ENCODE results near the gene MAP3K13.

MAP3K13 gene, protein sequence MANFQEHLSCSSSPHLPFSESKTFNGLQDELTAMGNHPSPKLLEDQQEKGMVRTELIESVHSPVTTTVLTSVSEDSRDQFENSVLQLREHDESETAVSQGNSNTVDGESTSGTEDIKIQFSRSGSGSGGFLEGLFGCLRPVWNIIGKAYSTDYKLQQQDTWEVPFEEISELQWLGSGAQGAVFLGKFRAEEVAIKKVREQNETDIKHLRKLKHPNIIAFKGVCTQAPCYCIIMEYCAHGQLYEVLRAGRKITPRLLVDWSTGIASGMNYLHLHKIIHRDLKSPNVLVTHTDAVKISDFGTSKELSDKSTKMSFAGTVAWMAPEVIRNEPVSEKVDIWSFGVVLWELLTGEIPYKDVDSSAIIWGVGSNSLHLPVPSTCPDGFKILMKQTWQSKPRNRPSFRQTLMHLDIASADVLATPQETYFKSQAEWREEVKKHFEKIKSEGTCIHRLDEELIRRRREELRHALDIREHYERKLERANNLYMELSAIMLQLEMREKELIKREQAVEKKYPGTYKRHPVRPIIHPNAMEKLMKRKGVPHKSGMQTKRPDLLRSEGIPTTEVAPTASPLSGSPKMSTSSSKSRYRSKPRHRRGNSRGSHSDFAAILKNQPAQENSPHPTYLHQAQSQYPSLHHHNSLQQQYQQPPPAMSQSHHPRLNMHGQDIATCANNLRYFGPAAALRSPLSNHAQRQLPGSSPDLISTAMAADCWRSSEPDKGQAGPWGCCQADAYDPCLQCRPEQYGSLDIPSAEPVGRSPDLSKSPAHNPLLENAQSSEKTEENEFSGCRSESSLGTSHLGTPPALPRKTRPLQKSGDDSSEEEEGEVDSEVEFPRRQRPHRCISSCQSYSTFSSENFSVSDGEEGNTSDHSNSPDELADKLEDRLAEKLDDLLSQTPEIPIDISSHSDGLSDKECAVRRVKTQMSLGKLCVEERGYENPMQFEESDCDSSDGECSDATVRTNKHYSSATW

DNA sequence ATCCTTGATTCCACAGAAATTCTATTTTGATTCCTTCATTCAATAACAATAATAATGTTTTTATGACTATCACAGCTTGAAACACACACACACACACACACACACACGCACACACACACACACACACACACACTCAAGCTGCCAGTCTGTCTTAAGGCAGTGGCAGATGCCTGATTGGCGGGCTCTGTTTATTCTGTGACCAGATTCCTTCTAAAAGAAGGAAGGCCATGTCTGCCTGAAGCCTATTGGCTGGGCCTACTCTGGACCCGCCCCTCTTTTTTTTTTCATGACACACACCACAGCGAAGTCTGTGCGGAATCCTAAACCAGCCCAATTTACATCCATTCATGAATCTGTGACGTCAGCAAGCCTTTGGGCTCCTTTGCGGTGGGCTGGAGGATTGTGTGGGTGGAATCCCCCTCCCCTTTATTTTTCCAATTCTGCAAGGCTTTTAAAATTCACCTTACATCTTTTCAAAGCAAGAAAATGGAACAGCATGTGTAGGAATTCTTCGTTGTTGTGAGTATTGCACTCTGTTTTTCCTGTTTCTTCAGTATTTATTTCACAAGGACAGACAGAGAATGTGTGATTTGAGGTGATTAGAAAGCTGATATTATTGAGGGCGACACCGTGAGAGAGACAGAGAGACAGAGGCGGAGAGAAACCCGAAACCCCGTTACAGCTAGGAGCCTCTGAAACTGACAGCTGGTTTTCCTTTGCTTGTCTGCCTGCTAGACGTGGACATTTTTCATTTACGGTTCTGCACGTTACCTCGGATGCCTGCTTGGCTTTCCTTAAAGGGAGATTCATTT lies at the start of gene MAP3K13:
MAP3K13 (plus strand) TSS at position 287 of the 812 bp plus-strand sequence. CDS start 65,446 bp downstream, outside the sequence.
- no peak for DNase-seq (ENCODE audit: extremely low read depth in 1 of 2, low read depth in 1 of 2)

DNA sequence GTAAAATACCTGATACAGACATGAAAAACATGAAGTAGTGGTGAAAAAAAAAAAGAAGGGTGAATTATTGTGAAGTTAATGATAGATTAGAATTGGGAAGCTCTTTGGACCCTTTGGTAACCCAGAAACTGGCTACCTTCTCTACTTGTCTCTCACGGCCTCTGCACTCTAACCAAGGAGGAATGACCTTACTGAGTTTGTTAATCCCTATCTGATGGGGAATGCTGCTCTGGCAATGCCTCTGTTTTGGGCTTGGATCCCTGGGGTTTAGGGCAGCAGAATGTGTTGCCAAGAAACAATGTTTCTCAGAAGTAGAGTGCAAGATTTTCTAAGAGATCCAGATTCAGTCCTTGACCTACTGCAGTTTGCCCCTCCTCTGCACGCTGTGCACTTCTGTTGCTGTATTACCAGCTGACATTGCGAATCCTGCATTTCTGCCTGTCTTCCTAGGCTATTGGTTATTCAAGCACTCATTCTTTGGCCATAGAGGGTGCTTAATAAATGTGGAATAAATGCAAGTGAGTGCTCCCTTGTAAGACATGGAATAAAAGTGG lies 49.2 kb upstream of the MAP3K13 start:
- DNase-seq (ENCODE audit: extremely low read depth in 1 of 2, low read depth in 1 of 2), result no peak

DNA sequence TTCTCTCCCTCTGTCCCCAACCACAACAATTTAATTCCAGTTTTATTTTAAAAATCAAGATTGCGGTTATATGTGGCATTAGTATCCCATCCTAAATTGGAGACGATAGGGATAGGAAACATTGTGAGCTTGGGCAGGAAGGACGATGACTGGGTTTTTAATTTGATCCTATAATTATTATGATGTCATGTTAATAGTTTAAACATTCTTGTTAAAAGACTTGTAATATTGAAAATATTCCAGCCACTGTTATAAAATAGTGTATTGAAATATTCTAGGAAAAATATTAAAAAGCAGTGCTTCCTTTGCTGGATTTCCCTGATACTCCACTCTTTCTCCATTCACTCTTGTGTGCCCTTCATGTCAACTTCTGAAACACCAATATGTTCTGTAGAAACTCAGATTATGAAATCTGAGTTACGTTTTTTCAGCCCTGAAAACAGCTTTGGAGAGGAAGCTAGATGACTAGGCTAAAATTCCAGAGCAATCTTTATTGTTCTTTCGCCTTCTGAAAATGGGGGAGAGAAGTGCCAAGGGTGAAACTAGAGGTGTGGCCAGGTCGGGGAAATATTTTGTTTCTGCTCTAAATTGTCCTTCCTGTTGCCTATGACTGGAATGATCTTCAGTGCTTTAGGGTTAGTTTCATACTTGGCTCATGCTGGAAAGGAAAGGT lies 46.1 kb upstream of the MAP3K13 start:
- no peak for DNase-seq (ENCODE audit: extremely low read depth in 1 of 2, low read depth in 1 of 2)

DNA sequence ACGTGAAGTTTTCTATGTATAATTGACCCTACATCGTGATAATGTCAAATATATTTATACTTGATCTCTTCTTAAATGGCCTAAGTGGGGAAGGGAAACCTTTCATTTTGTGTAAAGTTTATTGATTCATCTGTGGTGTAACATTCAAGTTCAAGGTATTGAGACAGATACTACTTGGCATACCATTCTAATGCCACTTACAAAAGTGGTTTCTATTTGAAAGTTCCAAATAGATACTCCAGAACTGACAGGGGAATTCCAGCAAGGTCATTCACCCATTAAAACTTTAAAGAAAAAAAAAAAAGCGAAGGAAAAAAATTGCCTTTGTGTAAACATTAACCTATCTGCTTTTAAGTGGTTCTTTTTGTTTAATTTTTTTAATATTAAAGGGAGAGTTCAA lies 45.3 kb upstream of the MAP3K13 start:
- no peak for DNase-seq (ENCODE audit: extremely low read depth in 1 of 2, low read depth in 1 of 2)

DNA sequence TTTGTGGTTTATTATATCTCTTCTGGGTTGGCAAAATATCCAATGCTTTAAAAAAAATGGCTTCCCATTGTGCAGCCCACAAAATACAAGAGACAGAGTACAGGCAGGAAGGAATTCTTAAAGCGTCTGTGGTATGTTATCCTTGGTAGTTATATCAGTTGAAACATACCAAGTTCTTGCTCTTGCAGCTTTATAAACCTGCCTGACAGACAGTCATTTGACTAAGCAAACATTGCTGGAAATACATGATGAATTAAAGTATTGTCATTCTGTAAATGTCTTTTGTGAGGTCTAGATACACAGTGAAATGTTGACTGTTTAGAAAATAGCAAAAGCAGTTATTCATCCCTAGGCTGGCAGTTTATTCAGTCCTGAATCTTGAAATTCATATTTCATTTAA lies 44.8 kb upstream of the MAP3K13 start:
- DNase-seq (ENCODE audit: extremely low read depth in 1 of 2, low read depth in 1 of 2), result no peak

DNA sequence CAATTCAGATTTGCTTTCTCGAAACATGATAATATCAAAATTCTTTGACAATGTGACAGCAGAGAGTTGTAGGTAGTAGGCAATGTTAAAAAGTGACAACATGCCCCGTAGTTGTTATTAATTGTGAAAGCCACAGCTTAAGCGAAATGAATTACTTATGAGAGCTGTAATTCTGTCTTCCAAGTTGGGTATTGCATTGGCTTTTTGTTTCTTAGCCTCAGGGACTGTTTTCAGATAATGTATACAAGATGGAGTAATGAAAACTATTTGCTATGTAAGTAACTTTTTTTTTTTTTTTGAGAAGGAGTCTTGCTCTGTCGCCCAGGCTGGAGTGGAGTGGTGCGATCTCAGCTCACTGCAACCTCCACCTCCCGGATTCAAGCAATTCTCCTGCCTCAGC lies 43.1 kb upstream of the MAP3K13 start:
- no peak for DNase-seq (ENCODE audit: extremely low read depth in 1 of 2, low read depth in 1 of 2)

DNA sequence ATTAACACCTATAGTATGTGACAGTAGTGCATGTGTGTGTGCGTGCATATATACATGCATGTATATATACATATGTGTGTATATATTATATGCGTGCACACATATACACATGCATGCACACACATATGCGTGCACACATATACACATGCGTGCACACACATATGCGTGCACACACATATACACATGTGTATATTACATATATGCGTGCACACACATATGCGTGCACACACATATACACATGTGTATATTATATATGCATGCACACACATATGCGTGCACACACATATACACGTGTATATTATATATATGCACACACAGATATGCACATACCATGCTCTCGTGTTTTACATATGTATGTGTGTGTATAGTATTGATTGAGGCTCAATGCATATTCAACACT lies 42.0 kb upstream of the MAP3K13 start:
- no peak for DNase-seq (ENCODE audit: extremely low read depth in 1 of 2, low read depth in 1 of 2)

DNA sequence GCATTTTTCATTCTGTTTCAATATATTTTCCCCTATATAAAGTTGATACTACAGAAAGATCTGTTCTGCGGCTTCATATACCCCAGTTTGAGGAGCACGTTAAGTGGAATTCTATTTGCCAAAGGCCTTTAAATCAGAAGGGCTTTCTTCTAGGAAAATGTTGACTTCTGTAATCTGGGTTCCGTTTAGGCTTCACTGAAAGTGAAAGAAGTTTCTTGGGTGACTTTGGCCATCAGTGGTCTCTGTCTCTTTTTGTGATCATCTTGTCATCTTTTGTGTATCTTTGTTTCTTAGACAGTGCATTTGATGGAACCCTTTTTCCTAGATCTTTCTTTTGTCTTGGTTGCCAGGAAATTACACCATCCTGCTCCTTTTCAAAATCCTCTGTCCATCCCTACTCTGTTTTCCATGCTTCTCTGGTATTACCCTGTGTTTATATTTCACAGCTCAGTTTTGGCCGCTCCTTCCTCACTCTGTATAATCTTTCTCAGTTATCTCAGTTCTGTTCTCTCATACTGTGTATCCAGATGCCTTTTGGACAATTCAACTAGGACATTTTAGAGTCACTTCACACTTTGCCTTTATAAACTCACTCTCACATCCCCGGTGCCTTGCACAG lies 40.7 kb upstream of the MAP3K13 start:
- no peak for DNase-seq (ENCODE audit: extremely low read depth in 1 of 2, low read depth in 1 of 2)

DNA sequence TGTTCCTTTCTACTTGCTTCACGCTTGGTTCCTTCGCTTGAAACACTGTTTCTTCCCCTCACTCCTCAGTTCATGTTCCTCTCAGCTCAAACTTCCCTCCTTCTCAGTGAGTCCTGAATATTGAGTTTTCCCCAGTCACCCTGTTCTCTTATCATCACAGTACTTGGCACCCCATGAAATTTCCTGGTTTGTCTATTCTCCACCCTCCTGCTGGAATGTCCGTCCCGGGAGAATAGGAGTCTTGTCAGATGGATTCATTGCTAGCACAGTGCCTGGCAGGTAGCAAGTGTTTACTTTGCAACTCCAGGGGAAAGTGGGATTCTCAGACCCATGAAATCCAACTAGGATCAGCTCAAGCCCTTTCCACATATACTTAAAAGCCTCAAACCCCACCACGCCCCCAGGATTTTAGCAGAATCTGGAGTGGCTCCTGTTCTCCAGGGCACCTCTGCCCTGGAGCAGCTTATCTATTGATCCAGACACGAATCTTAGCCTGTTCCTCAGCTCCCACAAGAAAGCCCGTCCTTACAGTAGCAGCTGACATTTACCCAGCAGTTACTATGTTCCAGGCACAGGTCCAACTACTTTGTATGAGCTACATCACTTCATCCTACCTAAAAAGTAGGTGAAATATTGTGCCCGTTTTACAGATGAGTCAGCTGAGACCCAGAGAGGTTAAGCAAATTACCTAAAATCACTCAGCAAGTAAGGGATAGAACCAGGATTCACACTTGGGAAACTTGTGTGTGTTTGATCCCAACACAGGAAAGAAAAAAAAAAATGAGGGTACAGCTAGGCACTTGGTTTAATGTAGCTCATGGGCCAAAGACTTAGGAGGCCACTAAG lies 36.8 kb upstream of the MAP3K13 start:
- no peak for DNase-seq (ENCODE audit: extremely low read depth in 1 of 2, low read depth in 1 of 2)

DNA sequence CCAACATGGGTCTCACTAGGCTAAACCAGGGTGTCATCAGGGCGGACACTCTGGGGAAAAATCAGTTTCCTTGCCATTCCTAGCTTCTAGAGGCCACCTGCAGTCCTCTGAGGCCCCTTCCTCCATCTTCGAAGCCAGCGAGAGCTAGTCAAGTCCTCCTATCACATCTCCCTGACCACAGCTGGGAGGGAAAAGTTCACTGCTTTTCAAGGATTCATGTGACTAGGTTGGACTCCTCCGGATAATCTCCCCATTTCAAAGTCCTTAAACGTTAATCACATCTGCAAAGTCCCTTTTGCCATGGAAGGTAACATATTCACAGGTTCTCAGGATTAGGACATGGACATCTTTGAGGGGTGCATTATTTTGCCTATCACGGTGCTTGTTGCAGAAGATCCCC lies 35.9 kb upstream of the MAP3K13 start:
- DNase-seq (ENCODE audit: extremely low read depth in 1 of 2, low read depth in 1 of 2), result no peak

DNA sequence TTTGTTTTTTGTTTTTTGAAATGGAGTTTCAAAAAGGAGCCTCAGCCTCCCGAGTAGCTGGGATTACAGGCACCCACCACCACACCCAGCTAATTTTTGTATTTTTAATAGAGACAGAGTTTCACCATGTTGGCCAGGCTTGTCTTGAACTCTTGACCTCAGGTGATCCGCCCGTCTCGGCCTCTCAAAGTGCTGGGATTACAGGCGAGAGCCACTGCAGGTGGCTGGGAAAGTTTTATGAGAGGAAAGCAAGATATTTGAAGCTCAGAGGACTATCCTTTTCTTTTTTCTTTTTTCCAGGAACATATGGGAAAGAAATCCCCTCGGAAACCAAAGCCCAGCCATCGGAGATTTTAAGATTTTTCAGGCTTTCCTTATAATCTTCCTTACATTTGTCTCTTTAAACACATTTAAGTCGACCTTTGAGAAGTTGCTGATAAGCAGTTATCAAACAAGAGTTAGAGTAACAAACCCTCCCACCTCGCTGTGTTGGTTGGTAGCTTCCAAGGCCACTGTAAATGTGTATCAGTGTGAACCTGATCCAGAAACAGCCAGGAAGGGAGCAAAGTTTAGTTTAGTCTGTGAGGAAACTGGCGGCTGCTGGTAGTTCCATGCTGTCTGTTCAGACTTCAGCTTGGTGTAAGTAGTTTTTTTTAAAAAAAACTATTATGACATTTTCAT lies 34.5 kb upstream of the MAP3K13 start:
- DNase-seq (ENCODE audit: extremely low read depth in 1 of 2, low read depth in 1 of 2), result no peak

DNA sequence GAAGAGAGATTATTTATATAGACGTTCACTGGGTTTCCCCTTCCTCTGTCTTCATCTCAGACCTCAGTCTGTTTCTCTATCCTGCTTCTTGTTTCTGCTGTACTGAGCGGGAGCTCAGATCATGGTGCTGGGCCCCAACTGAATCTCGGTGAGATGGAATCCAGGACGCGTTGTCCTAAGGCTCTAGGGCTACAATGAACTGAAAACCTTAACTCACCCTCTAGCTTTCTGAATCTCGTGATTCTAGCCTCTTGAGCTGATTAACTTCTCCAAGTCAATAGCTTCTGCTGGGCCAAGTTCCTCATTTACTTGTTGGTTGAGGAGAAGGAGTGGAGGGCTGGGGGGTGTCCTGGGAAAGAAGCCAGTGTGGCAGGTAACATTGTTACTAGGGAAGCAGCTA lies 32.7 kb upstream of the MAP3K13 start:
- no peak for DNase-seq (ENCODE audit: extremely low read depth in 1 of 2, low read depth in 1 of 2)

DNA sequence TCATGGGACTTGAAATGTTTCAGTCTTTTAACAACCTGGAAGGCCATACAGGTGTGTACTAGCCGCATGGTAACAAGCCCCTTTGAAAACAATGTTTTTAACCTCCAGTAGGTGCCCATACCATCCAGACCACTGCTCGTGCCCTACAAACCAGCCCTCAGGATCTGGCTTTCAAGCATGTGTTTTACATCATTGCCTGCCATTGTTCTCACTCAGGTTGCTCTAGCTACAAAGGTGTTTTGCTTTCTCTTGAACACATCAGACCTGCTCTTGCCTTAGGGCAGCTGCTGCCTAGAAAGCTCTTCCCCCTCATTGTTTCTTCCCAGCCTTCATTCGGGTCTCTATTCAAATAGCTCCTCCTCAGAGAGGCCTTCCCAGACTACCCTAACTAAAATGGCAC lies 32.3 kb upstream of the MAP3K13 start:
- no peak for DNase-seq (ENCODE audit: extremely low read depth in 1 of 2, low read depth in 1 of 2)

DNA sequence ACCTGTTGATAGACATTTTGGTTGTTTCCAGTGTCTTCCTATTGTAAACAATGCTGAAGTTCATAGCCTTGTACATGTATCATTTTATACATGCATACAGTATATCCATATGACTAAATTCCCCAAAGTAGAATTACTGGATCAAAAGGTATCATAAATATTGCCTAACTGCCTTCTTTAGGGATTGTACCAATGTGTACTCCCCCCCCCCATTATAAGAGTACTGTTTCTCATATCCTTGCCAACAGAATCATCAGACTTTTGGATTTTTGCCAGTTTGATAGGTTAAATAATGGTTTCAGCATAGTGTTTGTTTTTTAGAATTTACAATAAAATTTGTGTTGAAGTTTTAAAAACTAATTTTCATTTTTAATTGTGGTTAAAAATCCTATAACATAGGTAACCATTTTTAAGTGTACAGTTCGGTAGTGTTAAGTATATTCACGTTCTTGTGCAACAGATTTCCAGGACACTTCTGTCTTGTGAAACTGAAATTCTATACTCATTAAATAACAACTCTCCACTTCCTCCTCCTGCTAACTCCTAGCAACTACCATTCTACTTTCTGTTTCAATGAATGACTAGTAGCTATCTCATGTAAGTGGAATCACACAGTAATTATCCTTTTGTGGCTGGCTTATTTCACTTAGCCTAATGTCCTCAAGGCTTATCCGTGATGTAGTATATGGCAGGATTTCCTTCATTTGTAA lies 30.8 kb upstream of the MAP3K13 start:
- no peak for DNase-seq (ENCODE audit: extremely low read depth in 1 of 2, low read depth in 1 of 2)

DNA sequence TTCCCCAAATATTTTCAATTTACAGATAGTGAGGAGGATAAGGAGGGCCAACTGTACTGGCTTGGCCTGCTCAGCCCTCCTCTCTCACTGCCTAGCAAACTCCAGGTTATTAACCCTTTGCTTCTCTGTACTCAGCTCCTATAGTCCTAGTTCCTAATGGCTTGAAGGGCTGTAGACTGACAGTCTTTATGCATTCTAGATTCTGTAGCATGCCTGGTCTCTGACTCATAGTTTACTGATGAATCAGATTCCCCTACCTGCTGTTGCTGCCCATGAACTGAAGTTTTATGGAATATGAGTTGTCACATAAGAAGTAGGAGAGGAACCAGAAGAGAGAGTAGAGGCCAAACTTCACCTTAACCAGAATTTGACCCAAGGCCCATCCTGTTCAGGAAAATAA lies 27.1 kb upstream of the MAP3K13 start:
- DNase-seq (ENCODE audit: extremely low read depth in 1 of 2, low read depth in 1 of 2), result no peak

DNA sequence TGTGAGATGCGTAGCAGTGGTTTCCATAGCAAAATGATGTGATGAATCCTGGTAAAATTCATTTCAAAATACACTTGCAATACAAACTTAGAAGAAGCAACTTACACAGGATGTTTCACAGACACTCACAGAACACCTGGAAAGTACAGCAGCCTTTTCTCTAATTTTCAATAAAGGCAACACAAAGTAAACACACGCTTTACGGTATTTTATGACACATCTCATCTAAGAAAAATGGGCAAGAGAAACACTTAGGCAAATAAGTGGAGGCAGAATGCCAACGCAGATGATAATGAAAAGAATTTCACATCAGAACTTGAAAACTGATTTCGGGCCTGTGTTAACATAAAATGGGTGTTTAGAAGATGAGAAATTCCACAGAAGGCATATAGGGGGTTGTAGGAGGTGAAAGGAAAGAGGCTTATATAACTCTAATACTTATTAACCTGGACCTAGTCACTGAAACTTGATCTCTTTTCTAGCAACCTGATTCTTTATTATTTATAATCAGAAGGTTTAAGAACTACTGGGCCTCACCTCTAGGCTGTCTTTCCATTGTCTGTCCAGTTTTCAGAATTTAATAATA lies 25.6 kb upstream of the MAP3K13 start:
- no peak for DNase-seq (ENCODE audit: extremely low read depth in 1 of 2, low read depth in 1 of 2)

DNA sequence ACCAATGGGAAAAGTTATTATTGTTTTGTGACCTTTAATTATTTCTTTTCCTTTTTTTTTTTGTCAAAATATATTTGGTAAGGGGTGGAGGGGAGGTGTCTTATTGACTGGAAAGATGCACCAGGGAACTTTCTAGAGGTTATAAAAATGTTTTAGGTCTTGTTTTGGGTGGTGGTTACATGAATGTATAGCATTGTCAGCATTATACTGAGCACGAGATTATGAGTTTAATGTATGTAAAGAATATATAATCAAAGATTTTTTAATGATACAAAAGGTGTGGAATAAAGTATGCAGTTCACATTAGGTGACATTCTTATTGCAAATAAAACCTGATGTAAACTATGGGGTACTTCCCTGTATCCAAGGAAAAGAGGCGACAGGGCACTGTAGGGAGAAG lies 23.0 kb upstream of the MAP3K13 start:
- DNase-seq (ENCODE audit: extremely low read depth in 1 of 2, low read depth in 1 of 2), result no peak
